ENCODE data around the gene ARHGEF19.
"Not testable (repeated sequence)": the region's sequence is repeated elsewhere in the genome, so short reads cannot be mapped to it uniquely, and the experiment has no call there.

The ARHGEF19 gene

GRCh38 chr1:16181887-16182719 is 30.3 kb downstream of the ARHGEF19 start:
- peak; percentile 84 for DNase-seq (ENCODE audit: low spot score)

GRCh38 chr1:16180291-16180824 is 32.1 kb downstream of the ARHGEF19 start:
- DNase-seq (ENCODE audit: low spot score), result no peak

- no peak for DNase-seq (ENCODE audit: low spot score)
Measured at GRCh38 chr1:16178596-16179497, 33.6 kb downstream of the ARHGEF19 start.

- DNase-seq (ENCODE audit: low spot score), result no peak
Measured at GRCh38 chr1:16177306-16177705, 35.1 kb downstream of the ARHGEF19 start.

- no peak for DNase-seq (ENCODE audit: low spot score)
Measured at GRCh38 chr1:16176653-16177052, 35.8 kb downstream of the ARHGEF19 start.

- DNase-seq (ENCODE audit: low spot score), result peak; percentile 93
Measured at GRCh38 chr1:16175610-16176553, 36.6 kb downstream of the ARHGEF19 start.

GRCh38 chr1:16174886-16175598 is 37.4 kb downstream of the ARHGEF19 start:
- DNase-seq (ENCODE audit: low spot score), result no peak

- no peak for DNase-seq (ENCODE audit: low spot score)
Measured at GRCh38 chr1:16174261-16174868, 38.1 kb downstream of the ARHGEF19 start.

GRCh38 chr1:16173447-16174260 is 38.8 kb downstream of the ARHGEF19 start:
- DNase-seq (ENCODE audit: low spot score), result no peak

- DNase-seq (ENCODE audit: low spot score), result no peak
Measured at GRCh38 chr1:16172964-16173446, 39.4 kb downstream of the ARHGEF19 start.

- no peak for DNase-seq (ENCODE audit: low spot score)
Measured at GRCh38 chr1:16172218-16172830, 40.1 kb downstream of the ARHGEF19 start.

- no peak for DNase-seq (ENCODE audit: low spot score)
Measured at GRCh38 chr1:16171314-16172151, 40.9 kb downstream of the ARHGEF19 start.

GRCh38 chr1:16170283-16170673 is 42.2 kb downstream of the ARHGEF19 start:
- no peak for DNase-seq (ENCODE audit: low spot score)

GRCh38 chr1:16168622-16169360 is 43.7 kb downstream of the ARHGEF19 start:
- DNase-seq (ENCODE audit: low spot score), result no peak

- DNase-seq (ENCODE audit: low spot score), result not testable (repeated sequence)
Measured at GRCh38 chr1:16168144-16168495, 44.3 kb downstream of the ARHGEF19 start.

- no peak for DNase-seq (ENCODE audit: low spot score)
Measured at GRCh38 chr1:16167331-16168143, 44.9 kb downstream of the ARHGEF19 start.

Data from left forelimb (tissue), 1 donor.